HCEC 1CT (cell line): ENCODE measurements around the gene VEZT.
"Not testable (repeated sequence)": the region's sequence is repeated elsewhere in the genome, so short reads cannot be mapped to it uniquely, and the experiment has no call there.

Experiments used
- DNase-seq: peaks from one replicate; pipeline ENCODE4 v3.0.0-alpha.2; 2017

Gene VEZT, protein sequence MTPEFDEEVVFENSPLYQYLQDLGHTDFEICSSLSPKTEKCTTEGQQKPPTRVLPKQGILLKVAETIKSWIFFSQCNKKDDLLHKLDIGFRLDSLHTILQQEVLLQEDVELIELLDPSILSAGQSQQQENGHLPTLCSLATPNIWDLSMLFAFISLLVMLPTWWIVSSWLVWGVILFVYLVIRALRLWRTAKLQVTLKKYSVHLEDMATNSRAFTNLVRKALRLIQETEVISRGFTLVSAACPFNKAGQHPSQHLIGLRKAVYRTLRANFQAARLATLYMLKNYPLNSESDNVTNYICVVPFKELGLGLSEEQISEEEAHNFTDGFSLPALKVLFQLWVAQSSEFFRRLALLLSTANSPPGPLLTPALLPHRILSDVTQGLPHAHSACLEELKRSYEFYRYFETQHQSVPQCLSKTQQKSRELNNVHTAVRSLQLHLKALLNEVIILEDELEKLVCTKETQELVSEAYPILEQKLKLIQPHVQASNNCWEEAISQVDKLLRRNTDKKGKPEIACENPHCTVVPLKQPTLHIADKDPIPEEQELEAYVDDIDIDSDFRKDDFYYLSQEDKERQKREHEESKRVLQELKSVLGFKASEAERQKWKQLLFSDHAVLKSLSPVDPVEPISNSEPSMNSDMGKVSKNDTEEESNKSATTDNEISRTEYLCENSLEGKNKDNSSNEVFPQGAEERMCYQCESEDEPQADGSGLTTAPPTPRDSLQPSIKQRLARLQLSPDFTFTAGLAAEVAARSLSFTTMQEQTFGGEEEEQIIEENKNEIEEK

DNA sequence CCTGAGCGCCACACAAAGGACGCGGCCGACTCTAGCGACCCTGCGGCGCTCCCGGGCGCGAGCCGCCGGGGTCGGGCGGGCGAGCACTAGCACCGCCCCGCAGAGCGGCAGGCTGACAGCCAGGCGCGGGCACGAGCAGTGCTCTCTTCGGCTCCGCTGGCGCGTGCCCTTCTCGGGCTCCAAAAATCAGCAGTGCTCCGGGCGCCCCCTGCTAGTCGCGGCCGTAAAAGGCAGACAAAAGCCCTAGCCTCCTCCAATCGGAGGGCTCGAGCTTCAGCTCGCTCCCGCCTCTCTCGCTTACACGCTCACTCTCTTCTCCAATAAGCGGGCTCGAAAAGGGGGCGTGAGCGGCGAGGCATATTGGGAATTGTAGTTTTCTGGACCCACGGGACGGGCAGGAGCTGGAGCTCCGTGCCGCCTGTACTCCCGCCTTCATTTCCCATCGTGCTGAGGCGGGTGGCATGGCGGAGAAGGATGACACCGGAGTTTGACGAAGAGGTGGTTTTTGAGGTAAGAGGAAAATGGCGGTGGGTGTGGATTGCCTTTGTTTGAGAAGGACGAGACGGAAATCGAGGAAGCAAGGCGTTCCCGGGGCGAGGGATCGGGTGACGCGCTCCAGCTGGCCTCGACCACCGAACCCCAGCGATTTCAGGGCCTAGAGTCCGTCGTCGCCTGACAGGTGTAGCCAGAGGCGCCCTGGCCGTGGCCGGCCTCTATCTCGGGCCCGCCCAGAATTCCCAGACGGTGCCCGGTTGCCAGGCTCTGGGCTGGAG, at the start of gene VEZT, which contains the start of gene FGD6:
Gene VEZT, plus strand, starts transcription at position 431 of the 773 bp plus-strand sequence. Its CDS starts 44 bp downstream, at position 475.
Gene FGD6, minus strand, starts transcription at position 91 of the 773 bp plus-strand sequence. CDS start 227 bp downstream, outside the sequence.
- peak; percentile 99 for DNase-seq

DNA sequence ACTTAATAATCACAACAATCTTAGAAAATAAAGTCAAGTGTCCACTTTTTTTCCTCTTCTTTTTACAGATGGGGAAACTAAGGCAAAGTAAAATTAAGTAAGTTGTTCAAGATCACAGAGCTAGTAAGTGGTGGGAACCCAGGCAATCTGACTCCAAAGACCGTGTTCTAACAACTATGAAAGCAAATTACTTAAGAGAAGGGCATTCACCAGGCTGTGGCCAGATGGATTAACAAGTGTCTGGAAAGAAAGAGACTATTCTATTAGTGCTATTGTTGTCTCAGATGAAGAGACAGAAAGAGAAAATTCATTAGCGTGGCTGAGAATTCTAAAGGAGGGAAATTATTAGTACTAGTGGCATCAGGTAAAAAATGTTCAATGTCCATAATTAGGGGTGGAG, 48.9 kb upstream of the VEZT start:
- DNase-seq: no peak

DNA sequence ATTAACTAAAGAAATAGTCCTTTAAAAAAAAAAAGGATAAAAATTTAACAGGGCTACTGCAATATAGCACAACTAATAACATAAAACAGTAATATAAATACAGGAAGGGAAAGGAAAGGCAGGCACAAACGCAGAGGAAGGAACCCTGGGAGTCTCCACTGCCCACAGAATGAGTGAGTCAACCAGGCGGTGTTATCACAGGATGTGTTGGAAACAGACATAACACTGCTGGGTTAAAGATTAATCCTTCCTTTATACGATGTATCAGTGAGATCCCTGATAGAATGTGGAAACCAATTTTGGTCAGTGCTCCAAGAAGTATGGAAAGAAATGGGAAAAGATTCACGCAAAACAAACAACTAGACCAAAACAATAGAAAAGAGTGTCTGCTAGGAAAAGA, 48.2 kb upstream of the VEZT start:
- DNase-seq: peak; percentile 82

DNA sequence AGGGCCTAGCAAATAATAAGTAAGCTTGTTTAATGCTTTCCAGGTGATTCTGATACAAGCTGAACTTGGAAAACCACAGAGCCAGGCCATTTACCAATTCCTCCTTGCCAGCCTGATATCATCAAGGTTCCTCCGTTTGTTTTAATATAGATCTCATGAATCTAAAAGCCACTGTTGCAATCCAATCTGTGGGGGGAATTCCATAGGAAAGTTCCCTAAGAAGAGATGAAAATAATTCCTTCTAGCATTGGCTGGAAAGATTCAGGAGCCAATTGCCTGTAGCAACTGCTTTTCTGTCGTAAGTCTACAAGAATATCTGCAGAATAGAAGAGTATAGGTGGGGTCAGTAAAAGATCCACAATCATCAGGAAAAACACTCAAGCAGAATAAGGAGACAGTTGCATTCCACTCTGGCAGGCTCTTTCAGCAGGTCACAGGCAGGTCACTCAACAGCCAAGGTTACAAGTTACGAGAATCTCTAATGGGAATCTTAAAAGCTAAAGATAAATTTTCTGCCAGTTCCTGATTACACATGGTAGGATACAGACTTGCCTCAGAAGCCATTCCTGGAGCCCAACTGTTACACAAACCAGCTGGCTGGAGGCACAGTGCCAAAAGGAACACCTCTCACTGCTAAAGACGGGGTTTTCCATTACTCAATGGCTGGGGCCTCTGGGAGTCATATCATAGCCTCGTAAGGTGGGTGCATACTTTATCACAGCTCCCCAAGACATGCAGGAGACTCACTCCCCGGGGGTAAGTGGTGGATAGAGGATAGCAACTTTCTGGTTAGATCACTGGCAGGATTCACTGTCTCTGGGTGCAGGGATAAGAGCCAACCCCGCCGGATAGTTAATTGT, 44.0 kb upstream of the VEZT start:
- DNase-seq: peak; percentile 75

DNA sequence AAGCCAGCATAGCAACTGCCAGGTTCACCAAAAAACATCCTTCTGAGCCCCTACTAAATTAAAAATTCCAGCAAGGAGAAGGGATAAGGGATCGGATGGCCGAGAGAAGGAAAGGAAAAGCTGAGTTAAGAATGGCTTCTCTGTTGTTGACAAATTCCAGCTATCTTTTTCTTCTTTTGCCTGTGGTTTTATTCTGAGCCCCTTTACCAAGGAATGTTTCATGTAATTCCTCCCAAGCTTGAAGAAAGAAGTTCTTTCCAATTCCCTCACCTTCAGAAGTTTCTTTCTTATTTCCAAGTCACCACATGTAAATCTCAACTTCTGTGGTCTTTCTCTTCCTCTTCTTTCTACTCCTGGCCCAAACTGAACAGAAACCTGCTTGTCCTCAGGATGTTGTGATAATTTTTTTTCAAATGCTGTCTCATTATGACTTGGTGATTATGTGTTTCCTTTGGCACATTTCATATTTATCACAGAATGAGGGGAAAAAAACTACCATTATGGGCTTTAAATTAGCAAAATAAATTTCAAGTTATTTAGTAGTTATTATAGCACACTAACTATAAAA, 40.3 kb upstream of the VEZT start:
- DNase-seq: no peak

DNA sequence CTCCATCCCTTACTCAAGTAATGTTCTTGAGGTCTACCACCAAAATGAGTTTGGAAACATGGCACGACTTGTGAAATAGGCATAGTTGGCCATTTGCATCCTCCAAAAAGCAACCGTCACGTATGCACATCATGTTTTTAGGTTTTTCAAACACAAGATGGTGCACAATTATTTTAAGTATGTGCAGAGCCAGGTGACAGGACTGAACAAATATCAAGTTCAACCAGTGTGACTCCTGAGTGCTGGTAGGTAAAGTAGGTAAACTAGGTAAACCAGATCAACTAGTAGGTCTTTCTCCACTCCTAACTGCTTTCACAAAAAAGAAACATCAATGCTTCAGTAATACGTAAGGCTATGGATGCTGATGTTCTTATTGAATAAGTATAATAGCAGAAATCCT, 39.5 kb upstream of the VEZT start:
- no peak for DNase-seq

DNA sequence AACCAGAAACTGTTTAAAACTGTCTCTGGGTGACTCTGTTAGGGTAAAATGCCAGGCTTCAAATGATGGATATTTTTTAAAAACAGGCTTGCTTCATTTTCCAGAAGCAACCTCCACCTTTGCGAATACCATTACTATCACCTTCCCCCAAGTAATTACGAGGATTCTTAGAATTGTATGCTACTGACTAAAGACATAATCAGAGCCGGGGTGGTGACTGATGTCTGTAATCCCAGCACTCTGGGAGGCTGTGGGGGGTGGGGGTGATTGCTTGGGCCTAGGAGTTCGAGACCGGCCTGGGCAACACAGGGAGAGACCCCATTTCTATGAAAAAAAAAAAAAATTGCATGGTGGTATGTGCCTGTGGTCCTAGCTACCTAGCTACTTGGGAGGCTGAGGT, 38.6 kb upstream of the VEZT start:
- no peak for DNase-seq

DNA sequence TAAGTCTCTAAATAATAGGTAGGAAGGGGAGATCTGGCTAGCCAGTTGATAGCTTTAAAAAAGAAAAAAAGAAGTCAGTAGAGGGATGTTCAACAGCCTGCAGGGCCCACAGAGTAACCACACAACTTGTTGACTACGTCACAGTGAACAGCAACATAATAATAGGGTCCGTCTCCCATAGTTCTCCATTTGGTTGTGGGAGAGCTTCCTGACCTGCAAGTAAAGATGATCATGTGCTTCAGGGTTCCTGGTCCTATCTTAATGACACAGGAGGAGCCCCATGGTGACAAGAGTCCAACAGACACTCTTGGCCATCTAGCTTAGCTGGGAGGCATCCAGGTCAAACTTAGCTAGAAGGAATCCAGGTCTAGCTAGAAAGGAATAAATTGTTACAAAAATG, 36.5 kb upstream of the VEZT start:
- DNase-seq: no peak

DNA sequence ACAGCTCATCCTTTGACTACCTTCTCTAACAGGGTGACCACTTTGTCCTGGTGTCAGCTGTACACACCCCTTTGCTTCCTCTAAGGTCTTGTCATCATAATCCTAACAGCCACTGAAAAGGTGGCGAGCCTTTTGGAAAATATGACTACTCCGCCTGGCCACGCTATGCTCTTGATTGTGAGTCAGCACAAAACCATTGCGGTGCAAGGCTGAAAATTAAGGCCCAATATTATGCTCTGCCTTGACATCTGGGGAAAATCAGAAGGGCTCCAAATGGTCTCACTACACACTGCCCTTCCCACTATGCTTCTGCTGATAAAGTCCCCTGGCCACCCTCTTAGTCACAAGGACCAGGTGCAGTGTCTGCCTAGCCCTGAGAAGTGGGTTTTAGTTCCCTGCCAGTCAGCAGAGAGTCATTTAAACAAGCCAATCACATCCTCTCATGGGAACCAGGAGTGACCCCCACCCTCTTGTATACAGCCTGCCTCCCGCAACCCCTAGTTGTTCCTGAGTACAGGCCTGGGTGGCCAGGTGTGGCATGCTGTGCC, 34.7 kb upstream of the VEZT start:
- peak; percentile 41 for DNase-seq

DNA sequence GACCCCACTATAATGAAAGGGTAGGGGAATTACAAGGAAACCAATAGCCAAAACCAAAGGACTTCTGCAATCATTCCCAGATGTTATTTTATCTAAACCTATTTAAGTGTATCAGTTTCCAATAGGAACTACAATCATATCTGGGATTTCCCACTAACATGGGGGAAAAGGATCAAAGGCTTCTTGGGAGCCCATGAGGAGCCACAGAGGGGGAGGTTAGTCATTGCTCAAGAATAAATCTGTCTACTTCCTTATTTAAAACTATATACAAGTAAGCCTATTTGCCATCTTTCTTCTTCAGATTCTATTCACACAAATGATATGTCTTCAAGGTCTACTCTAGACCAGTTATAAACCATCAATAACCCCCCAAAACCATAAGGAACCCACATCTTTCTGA, 33.5 kb upstream of the VEZT start:
- no peak for DNase-seq

DNA sequence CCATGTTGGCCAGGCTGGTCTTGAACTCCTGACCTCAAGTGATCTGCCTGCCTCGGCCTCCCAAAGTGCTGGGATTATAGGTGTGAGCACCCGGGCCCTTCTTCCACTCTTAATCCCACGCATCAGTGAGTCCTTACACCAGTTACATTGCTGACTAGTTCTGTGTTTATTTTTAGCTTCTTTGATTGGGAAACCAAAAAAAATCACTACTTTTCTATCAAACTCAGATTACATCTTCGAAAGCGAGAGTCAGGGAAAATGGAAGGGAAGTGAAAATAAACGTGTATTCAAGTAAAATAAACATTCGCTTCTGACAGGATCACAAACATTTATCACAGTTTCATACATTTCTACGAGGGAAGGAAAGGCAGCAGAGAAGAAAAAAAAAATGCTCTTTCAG, 32.5 kb upstream of the VEZT start:
- no peak for DNase-seq

DNA sequence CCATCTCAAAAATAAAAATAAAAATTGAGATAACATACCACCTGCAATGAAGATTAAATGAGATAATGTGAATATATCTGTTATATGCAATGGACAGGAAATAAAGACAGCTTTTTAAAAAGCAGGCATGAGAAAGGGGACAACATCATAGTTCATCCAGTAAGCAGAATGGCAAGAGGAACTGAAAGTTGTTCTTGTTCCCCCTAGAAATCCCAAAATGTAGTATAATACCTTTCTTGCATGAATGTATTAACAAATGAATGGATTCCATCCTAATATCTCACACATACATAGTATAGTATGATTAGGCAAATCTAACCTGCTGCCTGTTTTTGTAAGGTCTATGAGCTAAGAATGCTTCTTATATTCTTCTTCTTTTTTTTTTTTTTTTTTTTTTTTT, 31.8 kb upstream of the VEZT start:
- DNase-seq: no peak

DNA sequence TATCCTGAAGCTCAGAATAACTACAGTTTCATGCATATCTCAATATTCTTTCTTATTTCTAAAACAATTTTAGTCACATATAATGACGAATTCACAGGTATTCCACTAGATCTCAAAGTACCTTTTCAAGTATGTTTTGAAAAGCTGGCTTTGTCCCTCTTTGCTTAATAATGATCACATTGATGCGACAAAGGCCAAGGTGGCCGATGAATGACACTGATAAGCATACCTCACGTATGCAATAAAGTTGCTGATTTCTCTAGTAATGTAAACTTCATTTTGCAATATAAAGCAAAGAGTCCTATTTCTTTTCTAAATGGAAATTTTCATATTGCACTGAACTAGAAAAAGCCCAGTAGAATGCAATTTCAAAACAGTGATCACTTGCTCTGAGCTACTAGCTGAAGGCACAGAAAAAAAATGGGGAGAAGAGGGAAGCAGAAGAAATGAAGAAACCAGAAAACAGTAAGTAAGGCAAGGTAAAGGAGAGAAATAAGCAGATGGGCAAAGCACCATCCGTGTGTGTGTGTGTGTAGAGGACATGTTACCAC, 29.7 kb upstream of the VEZT start:
- no peak for DNase-seq

DNA sequence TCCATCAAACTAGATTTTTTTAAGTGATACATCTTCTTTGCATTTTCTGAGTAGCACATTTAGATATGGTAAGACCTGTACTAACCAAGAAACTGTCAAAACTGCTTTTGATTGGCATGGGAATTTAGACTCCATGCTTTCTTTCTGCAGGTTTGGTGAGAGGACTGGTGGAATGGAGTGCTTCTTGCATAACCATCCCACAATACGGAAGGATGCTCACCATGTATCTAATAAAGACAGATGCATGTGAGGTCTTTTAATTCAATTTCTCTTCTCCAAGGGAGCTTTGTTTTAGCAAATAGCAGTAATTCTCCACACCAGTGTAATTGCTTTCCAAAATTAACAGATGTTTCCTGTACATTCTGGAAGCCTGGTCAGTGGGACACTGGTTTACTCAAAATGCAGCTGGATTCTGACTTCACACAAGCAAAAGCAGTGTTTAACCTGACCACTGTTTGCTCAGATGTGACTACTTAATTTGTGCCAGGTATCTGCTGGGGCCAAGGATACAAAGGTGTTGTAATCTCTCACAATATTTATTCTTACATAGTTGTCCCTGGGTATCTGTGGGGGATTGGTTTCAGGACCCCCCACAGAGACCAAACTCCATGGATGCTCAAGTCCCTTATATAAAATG, 26.4 kb upstream of the VEZT start:
- DNase-seq: no peak

DNA sequence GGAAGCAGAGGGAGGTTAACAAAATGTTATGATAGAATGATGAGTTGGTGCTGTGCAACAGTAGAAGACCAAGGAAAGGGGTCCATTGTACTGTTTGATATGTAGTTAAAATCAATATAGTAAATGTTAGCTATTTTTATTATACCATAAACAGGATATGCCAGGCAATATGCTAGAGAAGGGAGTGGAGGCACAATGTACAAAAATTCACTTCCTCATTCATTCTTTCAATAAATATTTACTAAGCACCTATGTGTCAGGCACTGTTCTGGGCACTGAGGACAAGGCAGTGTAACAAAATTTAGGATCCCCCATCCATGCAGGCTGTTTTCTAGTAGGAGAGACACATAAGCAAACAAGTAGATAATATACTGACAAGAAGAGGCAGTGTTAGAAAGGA, 25.3 kb upstream of the VEZT start:
- no peak for DNase-seq

DNA sequence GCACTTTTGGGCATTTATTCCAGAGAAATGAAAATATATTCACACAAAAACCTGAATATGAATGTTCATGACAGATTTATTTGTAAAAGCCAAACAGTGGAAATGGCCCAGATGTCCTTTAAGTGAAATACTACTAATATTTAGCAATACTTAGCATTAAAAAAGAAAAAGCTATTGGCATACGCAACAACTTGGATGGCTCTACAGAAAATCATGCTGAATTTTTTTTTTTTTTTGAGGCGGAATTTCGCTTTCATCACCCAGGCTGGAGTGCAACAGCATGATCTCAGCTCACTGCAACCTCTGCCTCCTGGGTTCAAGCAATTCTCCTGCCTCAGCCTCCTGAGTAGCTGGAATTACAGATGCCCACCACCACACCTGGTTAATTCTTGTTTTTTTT, 24.5 kb upstream of the VEZT start:
- DNase-seq: no peak

DNA sequence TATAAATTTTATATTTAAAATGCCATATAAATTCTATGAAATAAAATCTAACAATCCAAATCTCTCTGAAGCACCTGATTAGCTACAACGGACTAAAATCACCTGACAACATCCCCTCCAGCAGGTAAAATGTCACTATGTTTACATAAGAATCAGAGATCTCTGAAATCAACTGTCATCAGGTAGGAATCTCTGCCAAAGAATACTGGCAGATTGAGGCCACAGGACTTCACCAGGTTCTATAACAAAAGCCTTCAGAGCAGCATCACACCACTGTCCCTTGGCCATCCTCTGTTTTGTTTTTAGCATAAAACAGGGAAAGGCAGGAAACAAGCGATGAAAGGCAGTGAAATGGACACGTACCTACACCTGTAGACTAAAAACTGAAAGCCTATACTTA, 22.5 kb upstream of the VEZT start:
- no peak for DNase-seq

DNA sequence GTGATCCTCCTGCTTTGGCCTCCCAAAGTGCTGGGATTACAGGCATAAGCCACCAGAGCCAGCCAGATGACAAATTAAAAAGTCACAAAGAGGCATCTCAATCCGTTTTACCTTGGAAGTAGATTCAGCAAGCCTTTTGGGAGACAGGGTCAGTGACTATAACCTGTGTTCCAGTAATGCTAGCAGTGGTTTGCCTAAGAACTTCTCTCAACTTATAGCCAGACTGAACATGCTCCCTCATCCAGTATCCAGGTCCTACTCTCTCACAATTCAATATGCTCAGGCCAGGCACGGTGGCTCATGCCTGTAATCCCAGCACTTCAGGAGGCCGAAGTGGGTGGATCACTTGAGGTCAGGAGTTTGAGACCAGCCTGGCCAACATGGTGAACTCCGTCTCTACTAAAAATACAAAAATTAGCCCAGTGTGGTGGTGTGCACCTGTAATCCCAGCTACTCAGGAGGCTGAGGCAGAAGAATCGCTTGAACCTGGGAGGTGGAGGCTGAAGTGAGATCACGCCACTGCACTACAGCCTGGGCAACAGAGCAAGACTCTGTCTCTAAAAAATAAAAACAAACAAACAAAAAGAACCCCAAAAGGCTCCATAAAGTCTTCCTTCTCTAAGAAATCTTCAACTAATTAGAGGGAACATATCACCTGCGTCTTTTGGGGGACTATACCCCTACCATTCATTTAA, 20.6 kb upstream of the VEZT start:
- not testable (repeated sequence) for DNase-seq

DNA sequence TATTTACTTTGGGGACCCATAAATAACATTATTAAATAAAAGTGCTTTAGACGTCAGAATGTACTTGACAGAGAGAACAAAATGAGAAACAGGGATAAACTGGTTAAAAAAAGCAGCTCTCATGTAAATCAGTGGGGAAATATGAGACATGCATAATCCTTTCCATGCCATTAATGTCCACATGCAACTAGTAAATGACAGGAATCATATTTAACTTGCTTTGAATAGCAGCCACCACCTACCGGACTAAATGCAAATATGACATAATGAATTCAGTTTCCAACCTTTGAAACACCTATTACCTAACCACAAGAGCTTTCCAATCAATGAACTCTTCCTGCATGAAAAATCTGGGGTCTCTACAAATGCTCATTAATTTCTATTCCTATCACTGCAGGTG, 20.0 kb upstream of the VEZT start:
- DNase-seq: no peak

DNA sequence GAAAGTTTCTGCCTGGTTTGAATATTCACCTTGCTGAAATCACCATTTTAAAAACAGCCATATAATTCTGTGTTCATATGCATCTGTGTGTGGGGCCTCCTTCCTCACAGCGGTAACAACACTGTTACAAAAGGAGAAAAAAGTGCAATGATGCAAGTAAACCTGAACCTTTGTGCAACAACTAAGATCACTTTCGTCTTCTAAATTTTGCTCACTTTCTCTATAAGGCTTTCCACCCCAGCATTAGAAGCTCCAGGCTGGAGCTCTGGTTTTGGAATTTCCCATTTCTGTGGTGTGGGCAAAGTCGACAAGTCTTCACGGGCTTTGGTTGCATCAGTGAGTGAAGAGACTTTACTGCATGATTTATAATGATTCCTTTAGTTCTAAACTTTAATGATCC, 18.7 kb upstream of the VEZT start:
- no peak for DNase-seq
